Ovary (tissue), 9 donors: ENCODE measurements around the gene OR6K2. TPM values are rescaled to one million over a fixed set of nuclear protein-coding genes. Genes with fewer than 3 reads are reported as not detected.

ENCODE experiments used
- DNase-seq, 5 donors: peaks; one replicate each; pipeline ENCODE4 v3.0.0-alpha.2; 2019 to 2020
- H3K27ac ChIP-seq, 2 donors: fragments of 200-600 bp; one replicate each; pipeline versions ENCODE4 v1.5.1 to v1.8.0; 2019 to 2022
- H3K27me3 ChIP-seq: fragments of 200-600 bp; one replicate; pipeline ENCODE4 v1.8.0; 2022
- H3K36me3 ChIP-seq: fragments of 200-600 bp; sonication (generic); one replicate; pipeline ENCODE4 v1.5.1; 2019
- H3K4me1 ChIP-seq: one replicate; pipeline ENCODE4 v1.8.1; 2013; ENCODE audit warnings: mild to moderate bottlenecking, moderate library complexity; ENCODE audit not compliant: insufficient read depth
- H3K4me3 ChIP-seq: fragments of 200-600 bp; sonication (generic); one replicate; pipeline ENCODE4 v1.5.1; 2017
- H3K9me3 ChIP-seq, 2 donors: fragments of 200-600 bp in 1 of 2; sonication (generic) in 1 of 2; one replicate each; pipeline versions ENCODE4 v1.5.1 to v1.8.1; 2013 to 2019; ENCODE audit warnings: mild to moderate bottlenecking in 1 of 2, moderate library complexity in 1 of 2
- EP300 ChIP-seq: sonication (generic); formaldehyde crosslinking; IDR thresholded peaks from one replicate; pipeline ENCODE4 v1.6.1; 2017; ENCODE audit warnings: antibody characterized with exemption
- POLR2A ChIP-seq: fragments of 450-650 bp; IDR thresholded peaks from one replicate; pipeline ENCODE4 v1.6.1; 2017; ENCODE audit warnings: antibody characterized with exemption, mild to moderate bottlenecking, moderate library complexity
- WGBS, 3 donors: extraction: QIAGEN DNeasy Blood & Tissue Kit in 1 of 3; methylation state at CpG; one replicate each; pipeline versions ENCODE4 v1.1.5 to v1.1.7; 2013 to 2017; 5-methylcytosine and 5-hydroxymethylcytosine counted together
- intact Hi-C, 4 donors: fragments of 100-400 bp; cut with DNase I; formaldehyde crosslinking; loops; one replicate each; pipeline versions ENCODE4 v1.11.0 to v1.15.1; 2022 to 2023
- polyA plus RNA-seq, 2 donors: library from polyadenylated mRNA; stranded (reverse); fragments of 200-250 nt in 1 of 2; fragments of 350-450 nt in 1 of 2; fragmentation: Illumina TruSeq in 1 of 2; extraction: RNeasy Lipid Tissue Mini Kit (QIAGEN cat#74804) in 1 of 2; gene quantifications; one replicate each; pipeline ENCODE4 v1.2.3, GENCODE V29; 2013 to 2014
- total RNA-seq, 7 donors: library from RNA; depleted of rRNA in 2 of 7; stranded (reverse); fragments of >200 nt in 2 of 7; fragmentation: NEBNext Ultra II Directional in 3 of 7; extraction: Animal tissue kit (Norgen Biotek cat#: 25700) in 3 of 7; gene quantifications; one replicate each; pipeline versions ENCODE4 v1.1.0 to v1.2.4, GENCODE V29; 2016 to 2023
- TF ChIP-seq, protein P1 (sequence below), 3 donors: fragments of 450-650 bp in 2 of 3; fragments of 200-600 bp in 1 of 3; IDR thresholded peaks; one replicate each; pipeline versions ENCODE4 v1.5.1 to v1.8.0; 2016 to 2022; ENCODE audit warnings: antibody characterized with exemption in 3 of 3, mild to moderate bottlenecking in 1 of 3
- donor health status: DM: no; HTN: no; CAD: no; lungs with moderate emphysema.
- donor health status: DM: no; HTN: no; CAD: no.
- donor health status: Bipolar disorder and iron deficiency.
- donor health status: DM: yes; HTN: yes; CAD: no.
- donor health status: DM: no; HTN: no; CAD: no.
- donor health status: DM: yes; HTN: yes; CAD: no.

OR6K2 gene
- total and polyA plus RNA-seq, 9 donors, result not detected

DNA sequence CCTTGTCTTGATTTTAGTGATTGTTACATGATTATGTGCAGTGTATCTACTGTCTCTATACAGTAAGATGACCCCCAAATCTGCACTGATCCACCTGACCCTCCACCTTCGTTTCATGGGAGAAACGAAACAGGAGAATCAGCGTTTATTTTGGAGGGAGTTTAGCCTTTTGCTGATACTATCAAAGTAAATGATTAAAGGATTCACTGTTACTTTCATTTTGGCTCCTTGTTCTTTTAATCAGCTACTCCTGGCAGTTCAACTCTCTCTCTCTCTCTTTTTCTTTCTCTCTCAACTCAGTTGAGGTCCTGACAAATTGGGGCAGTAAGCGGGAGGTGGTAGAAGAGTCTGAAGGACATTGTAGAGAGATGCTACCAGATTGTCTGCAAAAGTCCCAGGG lies 30.0 kb upstream of the OR6K2 start:
- intact Hi-C loops, result no loop called here
- Histone ChIP-seq H3K36me3 (no peaks in the 10 kb centered on the region), H3K27ac (no peak overlapping the region), H3K4me1 (no peaks in the 10 kb centered on the region), H3K9me3 (no peaks in the 10 kb centered on the region), H3K27me3 (no peaks in the 10 kb centered on the region), H3K4me3 (no peak overlapping the region)
- 75 to 78% (median 75%) methylated on average over 4 of the region's 4 CpGs for WGBS, 3 donors
- DNase-seq, result no peak
- TF ChIP-seq POLR2A, result no peak
- TF ChIP-seq EP300, result no peak
- TF ChIP-seq, protein P1, sequence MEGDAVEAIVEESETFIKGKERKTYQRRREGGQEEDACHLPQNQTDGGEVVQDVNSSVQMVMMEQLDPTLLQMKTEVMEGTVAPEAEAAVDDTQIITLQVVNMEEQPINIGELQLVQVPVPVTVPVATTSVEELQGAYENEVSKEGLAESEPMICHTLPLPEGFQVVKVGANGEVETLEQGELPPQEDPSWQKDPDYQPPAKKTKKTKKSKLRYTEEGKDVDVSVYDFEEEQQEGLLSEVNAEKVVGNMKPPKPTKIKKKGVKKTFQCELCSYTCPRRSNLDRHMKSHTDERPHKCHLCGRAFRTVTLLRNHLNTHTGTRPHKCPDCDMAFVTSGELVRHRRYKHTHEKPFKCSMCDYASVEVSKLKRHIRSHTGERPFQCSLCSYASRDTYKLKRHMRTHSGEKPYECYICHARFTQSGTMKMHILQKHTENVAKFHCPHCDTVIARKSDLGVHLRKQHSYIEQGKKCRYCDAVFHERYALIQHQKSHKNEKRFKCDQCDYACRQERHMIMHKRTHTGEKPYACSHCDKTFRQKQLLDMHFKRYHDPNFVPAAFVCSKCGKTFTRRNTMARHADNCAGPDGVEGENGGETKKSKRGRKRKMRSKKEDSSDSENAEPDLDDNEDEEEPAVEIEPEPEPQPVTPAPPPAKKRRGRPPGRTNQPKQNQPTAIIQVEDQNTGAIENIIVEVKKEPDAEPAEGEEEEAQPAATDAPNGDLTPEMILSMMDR (IDR thresholded peaks at IDR 0.05), result no peak

DNA sequence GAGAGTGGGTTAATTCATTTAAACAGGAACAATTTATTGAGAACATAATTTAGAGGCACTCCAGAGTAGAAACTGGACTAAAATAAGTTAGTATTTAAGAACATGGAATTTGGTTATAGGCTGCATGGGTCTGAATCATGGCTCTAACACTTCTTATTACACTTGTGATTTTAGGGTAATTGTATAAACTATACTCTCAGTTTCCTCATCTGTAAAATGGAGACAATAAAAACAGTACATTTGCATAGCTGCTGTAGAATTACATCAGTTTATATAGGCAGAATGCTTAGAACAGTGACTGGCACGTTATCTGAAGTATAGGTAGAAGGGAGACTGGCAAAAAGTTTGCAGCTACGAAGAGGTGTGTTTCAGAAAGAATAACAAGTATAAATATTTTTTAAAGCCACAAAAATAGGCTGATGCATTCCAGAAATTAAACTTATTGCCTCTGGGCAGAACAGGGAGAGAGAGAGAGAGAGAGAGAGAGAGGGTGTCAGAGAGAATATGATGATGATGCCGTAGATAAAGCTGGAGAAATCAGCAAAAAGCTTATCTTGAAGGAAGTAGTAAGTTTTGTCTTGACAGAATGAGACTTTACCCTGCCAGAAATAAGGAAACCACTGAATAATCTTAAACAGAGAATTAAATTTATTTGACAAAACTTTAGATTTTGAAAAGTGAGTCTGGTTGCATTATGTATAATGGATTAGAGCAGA lies 28.2 kb upstream of the OR6K2 start:
- WGBS, 3 donors, result 57 to 76% (median 66%) methylated on average over 3 of the region's 3 CpGs
- H3K4me1 ChIP-seq, result no peaks in the 10 kb centered on the region
- no peaks in the 10 kb centered on the region for H3K27me3 ChIP-seq
- H3K27ac ChIP-seq, result no peak overlapping the region
- no peaks in the 10 kb centered on the region for H3K9me3 ChIP-seq
- H3K4me3 ChIP-seq, result no peak overlapping the region
- no peak for DNase-seq
- intact Hi-C loops, result no loop called here
- no peaks in the 10 kb centered on the region for H3K36me3 ChIP-seq
- TF ChIP-seq, protein P1 (IDR thresholded peaks at IDR 0.05), result no peak
- no peak for TF ChIP-seq POLR2A
- no peak for TF ChIP-seq EP300

DNA sequence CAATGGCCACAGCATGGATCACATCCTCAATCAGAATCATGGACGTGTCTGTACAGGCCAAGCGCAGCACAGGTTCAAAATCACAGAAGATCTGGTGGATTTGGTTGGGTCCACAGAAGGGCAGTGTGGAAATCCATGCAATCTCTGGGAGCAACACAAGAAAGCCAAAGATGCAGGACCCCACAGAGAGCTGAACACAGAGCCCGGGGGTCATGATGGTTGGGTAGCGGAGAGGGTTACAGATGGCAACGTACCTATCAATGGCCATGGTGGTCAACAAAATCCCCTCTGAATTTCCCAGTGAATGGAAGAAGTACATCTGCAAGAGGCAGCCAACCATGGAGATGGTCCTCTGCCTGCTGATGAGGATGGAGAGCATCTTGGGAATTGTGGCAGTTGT lies 24.0 kb upstream of the OR6K2 start:
- no peaks in the 10 kb centered on the region for H3K9me3 ChIP-seq
- no peaks in the 10 kb centered on the region for H3K4me1 ChIP-seq
- TF ChIP-seq, protein P1 (IDR thresholded peaks at IDR 0.05), result no peak
- TF ChIP-seq EP300 (no peak), POLR2A (no peak)
- H3K27me3 ChIP-seq, result no peaks in the 10 kb centered on the region
- no peak for DNase-seq
- intact Hi-C loops, result no loop called here
- no peak overlapping the region for H3K27ac ChIP-seq
- H3K4me3 ChIP-seq, result no peak overlapping the region
- H3K36me3 ChIP-seq, result no peaks in the 10 kb centered on the region
- WGBS, 3 donors, result 95 to 98% (median 95%) methylated on average over 5 of the region's 5 CpGs

DNA sequence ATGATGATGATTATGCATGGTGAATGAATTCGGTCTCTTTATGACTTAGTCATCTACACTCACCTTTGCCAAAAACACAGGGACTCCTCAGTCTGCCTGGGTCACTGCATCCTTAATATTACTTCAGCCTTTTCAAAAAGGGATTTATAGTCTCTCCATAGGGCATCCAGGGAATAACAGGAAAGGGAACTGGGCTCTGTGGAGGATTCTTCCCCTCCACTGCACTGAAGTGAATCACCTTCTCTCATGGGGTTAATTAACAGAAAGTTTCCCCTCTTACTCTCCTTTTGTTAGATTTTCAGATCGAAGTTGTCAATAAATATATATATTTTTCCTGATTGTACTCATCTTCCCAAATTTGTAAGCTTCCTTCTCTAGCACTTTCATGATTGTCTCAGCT lies 20.2 kb upstream of the OR6K2 start, which contains the start of gene OR6K3:
Gene OR6K3 (minus strand): TSS at position 101 of the 400 bp plus-strand sequence. CDS start 2,605 bp downstream, outside the sequence.
- Histone ChIP-seq H3K36me3 (no peaks in the 10 kb centered on the region), H3K9me3 (no peaks in the 10 kb centered on the region), H3K4me1 (no peaks in the 10 kb centered on the region), H3K27ac (no peak within 1 kb of the TSS), H3K27me3 (no peaks in the 10 kb centered on the region), H3K4me3 (no peak within 1 kb of the TSS)
- intact Hi-C loops, result no loop called here
- TF ChIP-seq, protein P1 (IDR thresholded peaks at IDR 0.05), result no peak
- no peak for TF ChIP-seq POLR2A
- no peak for TF ChIP-seq EP300
- no peak for DNase-seq
- 78 to 81% (median 80%) methylated on average over 2 of the region's 2 CpGs for WGBS, 3 donors
